Sigmoid colon (tissue), 4 donors: Measurements from ENCODE around the gene IL23R.
"Not testable (repeated sequence)": the region's sequence is repeated elsewhere in the genome, so short reads cannot be mapped to it uniquely, and the experiment has no call there.

Experiments used
- CTCF ChIP-seq, 4 experiments: fragments of 450-650 bp in 3 of 4; fragments of 200-600 bp in 1 of 4; IDR thresholded peaks; one replicate each; pipeline ENCODE4 v1.5.1; 2016 to 2019; ENCODE audit warnings: antibody characterized with exemption in 4 of 4, mild to moderate bottlenecking in 3 of 4, moderate library complexity in 2 of 4
- EP300 ChIP-seq, 4 donors: sonication (generic); formaldehyde crosslinking; IDR thresholded peaks; one replicate each; pipeline ENCODE4 v1.6.1; 2017; ENCODE audit warnings: antibody characterized with exemption in 4 of 4
- POLR2A ChIP-seq, 2 donors: fragments of 450-650 bp; IDR thresholded peaks; one replicate each; pipeline ENCODE4 v1.6.1; 2016; ENCODE audit warnings: antibody characterized with exemption in 2 of 2, mild to moderate bottlenecking in 2 of 2, moderate library complexity in 2 of 2
- POLR2AphosphoS5 ChIP-seq, 4 donors: sonication (generic); formaldehyde crosslinking; IDR thresholded peaks; one replicate each; pipeline ENCODE4 v1.6.1; 2017; ENCODE audit warnings: antibody characterized with exemption in 4 of 4

DNA sequence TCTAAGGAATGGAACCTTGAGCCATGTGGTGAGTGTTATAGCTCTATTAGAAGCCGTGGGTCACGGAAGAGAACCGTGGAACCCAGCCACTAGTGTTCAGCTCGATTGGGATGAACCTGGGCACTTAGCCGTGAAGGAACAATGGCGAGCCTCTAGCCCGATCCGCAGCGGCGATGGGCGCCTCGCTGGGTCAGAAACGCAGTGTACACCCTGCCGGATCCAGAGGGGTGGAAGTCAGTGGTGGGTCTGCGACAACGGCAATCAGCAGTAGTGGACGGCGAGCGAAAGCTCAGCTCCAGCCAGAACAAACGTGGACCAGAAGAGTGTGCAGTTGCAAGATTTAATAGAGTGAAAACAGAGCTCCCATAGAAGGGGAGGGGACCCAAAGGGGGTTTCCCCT is 18.3 kb upstream of the IL23R start:
- not testable (repeated sequence) for TF ChIP-seq POLR2A, CTCF, EP300, POLR2AphosphoS5 (IDR thresholded peaks at IDR 0.05)
